ENCODE results near the gene OSBPL5.

The OSBPL5 gene

DNA sequence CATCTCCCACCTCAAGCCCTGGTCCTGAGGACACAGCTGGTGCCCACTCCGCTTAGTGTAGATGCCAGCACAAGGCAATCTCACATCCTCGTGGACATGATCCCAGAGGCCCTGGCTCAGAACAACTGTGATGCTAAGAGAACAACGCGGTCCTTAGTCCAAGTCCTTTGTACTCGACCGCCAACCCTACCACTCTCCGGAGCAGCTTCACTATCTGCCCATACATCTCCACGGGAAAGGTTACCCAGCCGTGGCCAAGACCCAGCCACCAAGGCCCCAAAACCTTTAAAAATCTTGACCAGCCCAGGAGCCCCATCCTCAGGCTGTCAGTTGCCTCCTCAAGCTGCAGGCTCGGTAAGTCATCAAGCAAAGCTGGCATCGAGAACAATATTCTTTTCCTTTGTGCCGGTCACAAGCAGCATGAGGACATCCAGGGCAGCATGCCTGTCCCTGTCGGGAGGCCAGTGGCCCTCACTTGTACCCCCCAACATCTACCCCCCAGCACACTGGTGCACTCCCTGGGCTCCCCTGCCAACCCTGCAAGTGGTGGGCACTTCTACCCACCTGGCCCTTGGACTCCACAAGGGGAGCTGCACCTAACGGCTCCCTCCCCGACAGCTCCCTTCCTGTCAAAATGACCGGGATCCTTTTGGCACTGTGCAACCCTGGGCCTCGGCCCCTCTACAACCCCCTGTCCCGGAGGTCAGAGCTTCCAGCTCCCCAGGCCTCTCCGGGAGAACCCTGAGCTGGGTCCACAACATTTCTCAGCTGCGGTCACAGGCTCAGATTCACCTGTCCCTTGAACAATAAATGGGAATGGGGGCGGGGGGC is 2.5 kb downstream of the OSBPL5 start:
- DNase-seq (ENCODE audit: low read depth in 2 of 2), result no peak

DNA sequence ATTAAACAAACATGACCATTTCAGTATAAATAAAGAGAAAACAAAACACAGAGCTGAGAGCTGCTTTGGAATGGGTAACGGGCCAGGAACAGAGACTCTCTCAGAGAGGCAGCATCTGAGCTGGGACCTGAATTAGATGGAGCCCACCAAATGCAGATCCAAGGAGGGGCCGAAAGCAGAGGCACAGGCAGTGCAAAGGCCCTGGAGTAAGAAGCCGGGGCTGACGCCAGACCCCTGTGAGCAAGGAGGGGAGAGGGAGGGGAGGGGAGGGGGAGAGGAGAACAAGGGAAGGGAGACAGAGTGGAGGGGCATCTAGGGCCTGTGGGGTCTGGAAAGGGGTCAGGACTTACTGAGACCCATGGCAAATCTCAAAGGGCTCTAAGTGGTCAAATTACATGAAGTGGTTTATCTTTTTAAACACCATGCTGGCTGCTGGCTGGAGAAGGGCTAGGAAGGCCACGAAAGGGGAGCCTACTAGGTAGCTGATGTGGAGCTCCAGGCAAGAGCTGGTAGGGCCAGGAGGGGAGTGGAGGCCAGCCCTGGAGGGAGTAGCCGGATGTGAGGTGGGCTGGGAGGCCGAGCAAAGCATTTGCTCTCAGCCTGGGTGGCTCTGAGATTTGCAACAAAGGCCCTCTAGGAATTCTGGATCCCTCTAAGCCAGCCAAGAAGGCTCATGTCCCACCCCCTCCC is 3.2 kb downstream of the OSBPL5 start:
- DNase-seq (ENCODE audit: low read depth in 2 of 2), result no peak

DNA sequence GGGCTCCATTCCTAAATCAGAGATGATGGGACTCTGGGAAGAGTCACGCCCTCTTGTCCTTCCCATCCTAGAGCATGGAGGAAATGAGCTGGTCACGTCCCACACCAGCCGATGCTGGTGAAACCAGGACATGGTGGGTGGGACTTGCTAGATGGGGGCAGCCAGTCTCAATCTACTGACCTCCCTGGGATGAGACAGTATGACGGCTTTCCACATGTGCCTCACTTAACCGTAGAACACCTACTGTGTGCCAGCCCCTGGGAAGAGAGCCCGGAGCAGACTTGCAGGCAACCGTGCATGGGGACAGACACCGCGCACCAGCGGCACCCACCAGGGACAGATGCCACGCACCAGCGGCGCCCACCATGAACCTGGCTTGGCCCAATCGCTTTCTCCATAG is 3.8 kb downstream of the OSBPL5 start:
- no peak for DNase-seq (ENCODE audit: low read depth in 2 of 2)

DNA sequence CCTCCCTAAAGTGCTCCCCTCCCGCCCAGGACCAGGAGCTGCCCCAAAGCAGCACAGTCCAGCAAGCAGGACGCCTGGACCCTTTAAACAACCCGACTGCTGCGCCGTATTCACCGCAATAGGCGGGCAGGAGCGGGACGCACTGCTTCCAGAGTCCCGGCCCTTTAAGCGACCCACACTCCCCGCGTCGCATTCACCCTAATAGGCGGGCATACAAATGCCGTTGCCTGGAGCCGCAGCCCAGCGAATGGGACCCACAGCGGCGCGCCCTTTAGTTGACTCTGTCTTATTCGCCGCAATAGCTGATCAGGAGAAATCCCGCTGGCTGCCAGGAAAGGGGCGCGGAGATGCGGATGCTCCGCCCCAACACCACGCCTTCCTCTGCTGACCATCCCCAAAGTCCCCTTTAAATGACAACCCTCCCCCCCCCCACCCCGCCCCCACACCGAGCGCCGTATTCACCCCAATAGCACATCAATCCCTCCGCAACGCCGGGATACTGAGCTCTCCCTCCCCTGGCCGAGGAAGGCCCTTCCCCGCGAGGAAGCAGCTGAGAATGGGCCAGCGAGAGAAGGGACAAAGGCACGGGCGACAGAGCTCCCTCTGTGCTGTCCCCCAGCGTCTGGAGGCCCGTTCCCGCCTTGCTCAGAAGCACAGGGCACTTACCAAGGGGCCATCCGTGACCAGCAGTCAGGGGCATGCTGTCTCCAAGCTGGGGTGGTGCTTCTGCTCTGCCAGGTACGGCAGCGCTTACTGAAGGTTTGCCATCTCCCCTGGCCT is 4.7 kb downstream of the OSBPL5 start:
- DNase-seq (ENCODE audit: low read depth in 2 of 2), result no peak

DNA sequence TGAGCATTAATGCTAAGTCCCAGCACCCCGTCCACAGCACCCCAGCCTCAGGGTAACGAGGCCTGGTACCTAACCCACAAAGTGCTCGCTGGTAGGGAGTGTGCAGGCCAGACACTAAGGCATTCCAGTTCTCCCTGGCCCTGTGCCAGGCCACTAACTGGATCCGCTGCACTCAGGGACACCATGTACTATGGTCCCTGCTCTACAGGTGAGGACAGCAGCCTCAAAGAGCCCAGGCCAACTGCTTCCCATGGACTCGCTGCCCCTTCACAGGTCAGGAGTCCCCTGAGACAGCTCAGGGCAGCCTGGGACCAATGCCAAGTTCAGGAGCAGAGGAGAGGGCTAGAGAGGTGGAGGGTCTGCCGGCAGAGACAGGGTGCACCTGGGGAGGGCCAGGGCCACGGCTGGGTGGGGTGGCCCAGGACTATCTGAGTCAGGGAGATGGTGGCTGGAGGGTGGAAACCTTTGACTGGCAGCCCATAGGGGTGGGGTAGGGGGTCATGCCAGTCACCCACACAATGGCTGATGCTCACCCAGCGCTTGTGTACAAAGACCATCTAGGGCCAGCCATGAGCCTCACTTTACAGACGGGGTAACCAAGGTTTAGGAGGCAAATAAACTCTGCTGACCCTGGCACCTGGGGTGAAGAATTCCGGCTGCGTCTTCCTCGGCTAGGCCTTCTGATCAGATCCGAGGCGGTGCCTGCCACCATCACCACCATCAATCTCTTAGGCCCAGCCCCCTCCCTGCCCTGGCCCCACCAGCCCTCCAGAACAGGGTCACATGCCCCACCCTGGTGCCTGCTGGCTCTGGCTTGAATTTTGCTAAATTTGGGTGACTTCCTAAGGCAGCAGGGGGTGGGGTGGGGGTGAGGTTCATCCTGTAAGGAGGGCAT is 5.6 kb downstream of the OSBPL5 start:
- DNase-seq (ENCODE audit: low read depth in 2 of 2), result no peak

DNA sequence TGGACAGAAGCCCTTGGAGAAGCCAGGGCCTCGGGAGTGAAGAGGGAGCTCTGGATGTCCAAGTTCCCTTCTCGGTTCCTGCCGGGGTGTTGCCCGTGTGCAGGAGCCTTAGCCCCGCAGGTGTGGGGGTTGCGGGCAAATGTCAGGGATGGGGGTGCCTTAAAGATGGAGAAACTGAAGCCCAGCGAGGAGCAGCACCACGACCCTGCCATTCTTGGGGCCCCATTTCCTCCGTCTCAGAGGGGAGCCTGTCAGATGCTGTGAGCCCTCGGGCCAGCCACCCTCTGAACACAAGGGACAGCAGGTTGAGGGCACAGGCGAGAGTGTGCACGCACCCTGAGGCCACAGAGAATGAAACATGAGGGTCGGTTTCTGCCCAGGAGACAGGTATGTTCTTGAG is 6.3 kb downstream of the OSBPL5 start:
- no peak for DNase-seq (ENCODE audit: low read depth in 2 of 2)

DNA sequence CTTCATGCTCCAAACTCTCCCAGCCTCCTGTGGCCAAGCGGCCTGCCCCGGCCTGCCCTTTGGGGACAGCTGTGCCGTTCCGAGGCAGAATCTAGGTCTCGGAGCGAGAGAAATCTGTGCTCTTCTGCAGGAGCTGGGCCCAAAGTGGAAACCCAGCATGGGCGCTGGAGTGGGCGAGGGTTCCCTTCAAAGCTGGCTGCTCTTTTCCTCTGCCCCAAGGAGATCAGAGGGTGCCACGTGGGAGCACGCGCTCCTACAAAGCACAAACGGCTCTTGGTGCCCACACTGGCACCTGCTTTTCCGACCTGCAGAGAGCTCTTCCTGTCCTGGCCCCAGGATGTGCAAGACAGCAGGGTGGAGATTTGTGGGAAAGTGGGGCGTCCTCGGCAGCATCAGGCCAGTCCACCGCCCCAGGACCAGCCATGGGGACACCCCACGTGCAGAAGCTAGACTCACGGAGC is 6.9 kb downstream of the OSBPL5 start:
- no peak for DNase-seq (ENCODE audit: low read depth in 2 of 2)

DNA sequence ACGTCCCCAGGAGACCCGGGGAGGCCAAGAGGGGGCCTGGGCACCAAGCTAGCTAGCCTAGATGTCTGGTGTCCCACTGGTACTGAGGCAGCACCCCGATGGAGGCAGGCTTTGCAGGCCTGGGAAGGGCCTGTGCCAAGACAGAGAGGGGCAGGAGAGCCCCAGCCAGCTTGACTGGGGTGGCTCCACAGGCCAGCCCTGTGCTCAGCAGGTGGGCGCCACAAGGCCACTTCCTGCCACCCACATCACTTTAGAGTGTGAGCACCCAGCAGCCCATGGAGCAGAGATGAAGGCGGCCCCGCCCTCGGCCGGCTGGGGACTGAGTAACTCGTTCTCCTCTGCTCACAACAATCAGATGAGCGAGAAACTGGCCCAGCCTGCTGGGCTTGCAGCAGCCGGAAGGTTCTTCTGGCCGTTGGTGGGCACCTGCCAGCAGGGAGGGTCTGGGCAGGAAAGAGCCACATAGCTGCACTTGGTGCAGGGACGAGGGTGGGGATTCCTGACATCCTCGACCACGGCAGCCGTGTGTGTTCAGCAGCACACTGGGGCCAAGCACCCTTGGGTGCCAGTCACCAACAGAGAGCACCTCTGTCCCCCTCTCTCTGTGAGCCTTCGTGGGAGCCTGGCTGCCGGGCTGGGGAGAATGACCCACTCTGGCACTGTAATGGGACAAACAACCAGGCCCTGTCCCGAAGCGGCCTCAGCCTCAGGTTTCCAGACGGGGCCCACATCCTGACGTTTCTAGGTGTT is 7.6 kb downstream of the OSBPL5 start:
- no peak for DNase-seq (ENCODE audit: low read depth in 2 of 2)

DNA sequence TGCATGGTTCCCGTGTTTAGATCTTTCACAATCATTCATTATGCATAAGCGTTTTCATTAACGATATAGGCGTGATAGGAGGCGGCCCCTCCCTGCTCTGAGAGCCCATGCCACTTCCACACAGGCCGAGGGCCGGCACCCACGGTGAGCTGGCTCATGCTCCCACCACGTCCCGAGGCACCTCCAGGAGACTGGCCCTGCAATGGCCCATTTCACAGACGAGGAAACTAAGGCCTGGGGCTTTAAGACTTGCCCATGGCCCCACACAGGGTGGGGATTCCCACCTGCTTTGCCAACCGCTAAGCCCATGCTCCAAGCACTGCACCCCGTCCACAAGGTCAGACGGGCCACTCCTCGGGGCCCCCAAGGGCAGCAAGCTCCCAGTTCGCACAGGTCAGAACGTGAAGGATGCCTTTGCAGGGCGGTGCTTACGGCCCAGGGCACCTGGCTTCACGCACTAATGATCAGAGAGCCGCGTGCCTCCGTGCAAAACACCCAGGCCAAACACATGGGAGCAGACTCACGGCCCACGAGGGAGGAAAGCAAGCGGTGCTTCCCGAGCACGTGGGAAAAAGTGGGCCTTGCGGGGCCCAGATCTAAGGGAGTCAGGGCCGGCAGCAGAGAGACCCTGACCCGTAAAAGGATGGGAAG is 8.3 kb downstream of the OSBPL5 start:
- no peak for DNase-seq (ENCODE audit: low read depth in 2 of 2)

DNA sequence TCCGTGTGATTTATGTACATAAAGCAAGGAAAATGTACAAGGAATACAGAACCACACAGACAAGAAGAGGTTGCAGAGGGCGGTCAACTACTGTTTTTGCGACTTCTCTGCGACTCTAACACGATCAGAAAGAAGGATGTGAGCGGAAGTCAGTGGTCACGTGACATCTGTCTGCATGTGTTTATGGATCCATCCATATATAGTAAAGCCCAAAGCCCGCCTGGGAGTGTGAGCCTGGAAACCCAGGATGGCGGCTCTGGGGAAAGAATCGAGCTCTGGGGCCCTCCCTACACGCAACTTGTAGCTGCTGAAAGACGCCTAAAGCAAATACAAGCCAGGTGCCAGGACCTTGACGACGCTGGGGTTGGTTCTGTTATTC is 8.8 kb downstream of the OSBPL5 start:
- no peak for DNase-seq (ENCODE audit: low read depth in 2 of 2)

DNA sequence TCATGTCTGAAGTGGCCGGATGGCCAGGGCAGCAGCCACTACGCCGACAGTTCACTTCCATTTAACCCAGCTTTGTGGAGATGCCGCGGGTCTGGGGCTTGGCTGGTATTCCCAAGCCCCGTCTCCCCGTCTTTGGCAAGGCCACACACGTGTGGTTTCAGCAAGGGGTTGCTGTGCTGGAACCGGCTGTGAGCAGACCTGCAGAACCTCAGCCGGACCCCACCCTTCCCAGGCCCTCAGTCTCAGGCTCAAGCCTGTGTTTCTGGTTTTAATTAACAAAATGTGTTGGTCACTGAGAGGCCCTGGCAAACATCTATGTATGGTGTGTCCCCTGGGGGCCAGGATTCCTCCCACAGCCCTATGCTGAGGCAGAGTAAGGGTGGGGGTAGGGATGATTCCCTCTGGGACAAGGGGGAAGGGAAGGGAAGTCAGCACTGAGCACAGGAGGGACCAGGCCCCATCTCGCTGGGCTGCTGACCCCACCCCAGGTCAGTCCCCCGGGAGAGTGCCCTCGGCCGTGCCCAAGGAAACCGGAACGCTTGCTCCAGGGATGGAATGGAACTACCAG is 9.3 kb downstream of the OSBPL5 start:
- no peak for DNase-seq (ENCODE audit: low read depth in 2 of 2)

DNA sequence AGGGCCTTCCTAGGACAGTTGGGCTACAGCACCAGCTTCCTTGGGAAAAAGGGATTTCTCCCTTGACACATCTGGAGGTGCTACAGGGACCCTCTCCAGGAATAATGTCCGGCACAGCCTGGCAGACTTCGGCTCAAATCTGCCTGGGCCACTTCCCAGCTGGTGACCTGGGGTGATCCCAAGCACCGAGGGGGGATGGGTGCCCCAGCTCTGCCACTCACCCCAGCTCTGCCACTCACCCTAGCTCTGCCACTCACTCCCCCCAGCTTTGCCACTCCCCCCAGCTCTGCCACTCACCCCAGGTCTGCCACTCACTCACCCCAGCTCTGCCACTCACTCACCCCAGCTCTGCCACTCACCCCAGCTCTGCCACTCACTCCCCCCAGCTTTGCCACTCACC is 9.9 kb downstream of the OSBPL5 start:
- no peak for DNase-seq (ENCODE audit: low read depth in 2 of 2)

DNA sequence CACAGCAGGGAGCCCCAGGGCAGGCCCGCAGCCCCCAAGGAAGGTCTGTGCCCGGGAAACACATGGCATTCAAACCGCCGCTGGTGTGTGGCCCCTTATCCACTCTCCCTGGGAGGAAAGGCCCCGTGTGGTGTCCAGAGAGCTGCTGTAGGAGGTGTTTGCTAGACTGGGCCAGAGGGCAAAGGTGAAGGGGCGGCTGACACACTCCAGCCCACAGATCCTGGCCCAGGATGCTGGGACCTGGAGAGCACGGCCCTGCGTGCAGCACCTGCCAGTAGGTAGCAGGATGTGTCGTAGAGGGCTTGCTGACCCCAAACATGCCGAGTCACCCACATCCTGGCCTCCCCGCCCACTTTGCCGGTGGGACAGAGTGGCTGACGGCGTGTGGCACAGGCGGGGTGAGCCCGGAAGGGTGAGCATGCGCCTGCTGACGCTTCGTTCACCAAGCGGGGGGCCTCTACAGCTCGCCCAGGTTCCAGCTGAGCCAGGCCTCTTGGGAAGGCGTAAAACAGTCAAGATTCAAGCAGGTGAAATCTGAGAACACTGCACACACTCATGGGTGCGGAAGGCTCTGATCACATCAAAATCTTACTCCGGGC is 11.0 kb downstream of the OSBPL5 start:
- DNase-seq (ENCODE audit: low read depth in 2 of 2), result no peak

DNA sequence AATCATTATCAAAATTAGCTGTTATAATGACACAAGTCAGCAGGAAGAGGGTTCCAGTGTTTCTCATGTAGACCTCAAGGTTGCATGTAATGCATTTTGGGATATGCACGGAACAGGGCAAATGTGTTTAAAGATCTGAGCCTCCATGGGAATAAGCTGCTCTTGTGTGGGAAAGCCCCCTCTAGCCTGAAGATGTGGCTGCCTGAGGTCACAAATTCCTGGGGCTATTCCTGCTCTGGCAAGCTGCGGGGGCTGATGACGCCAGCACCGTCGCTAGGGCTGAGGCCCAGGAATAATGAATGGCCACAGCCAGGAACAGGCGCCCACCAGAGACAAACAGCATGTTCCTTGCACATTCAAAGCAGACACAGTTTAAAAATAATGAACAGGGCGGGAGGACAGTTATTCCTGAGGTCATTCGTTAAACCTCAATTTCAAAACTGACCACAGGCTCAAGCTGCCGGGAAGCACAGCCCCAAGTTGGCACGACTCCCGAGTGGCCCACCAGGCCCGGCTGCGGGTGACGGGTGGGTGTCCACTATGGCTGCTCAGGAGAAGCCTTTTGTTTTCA is 11.7 kb downstream of the OSBPL5 start:
- no peak for DNase-seq (ENCODE audit: low read depth in 2 of 2)

DNA sequence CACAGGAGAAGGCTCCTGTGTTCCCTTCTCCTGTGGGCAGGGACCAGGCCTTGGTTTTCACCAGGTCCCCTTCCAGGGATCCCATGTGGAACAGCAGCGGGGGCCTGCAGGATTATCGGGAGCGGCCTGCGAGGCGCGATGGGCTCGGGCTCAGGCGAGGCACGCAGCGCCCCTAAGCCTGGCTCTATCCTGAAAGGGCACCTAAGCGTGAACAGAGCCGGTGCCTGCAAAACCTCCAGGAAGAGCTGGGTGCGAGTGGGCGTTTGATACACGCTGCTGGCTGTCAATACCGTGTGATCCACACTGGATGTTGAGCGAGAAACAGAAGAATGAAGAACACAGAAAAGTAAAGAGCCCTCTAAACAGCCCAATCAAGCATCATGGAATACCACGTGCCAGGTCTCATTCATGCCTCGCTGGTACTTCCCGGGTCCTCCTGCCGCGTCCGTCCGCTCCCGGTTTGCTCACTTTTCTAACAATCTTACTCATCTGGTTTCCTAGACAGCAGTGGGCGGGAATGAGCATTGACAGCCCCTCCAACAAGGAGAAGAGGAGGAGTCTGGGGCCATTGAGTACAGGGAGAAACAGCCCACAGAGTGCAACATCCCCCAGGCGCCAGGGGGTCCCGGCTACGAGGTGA is 12.5 kb downstream of the OSBPL5 start:
- no peak for DNase-seq (ENCODE audit: low read depth in 2 of 2)

DNA sequence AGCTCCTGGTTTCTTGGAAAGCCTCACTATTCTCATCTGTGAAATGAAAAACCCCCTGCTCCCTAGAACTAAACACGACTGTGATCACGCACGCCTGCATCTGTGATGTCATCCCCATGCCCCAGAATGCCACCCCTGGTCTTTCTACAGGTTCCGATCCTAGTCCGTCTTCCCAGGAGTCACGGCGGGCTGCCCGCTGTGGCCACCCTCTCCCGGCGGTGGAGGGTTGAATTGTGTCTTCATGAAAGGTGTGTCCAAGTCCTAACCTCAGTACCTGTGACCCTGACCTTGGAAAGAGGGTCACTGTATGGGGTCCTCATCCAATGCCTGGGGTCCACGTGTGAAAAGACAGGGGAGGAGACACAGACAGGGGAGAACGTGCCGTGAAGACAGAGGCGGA is 14.4 kb downstream of the OSBPL5 start:
- no peak for DNase-seq (ENCODE audit: low read depth in 2 of 2)

DNA sequence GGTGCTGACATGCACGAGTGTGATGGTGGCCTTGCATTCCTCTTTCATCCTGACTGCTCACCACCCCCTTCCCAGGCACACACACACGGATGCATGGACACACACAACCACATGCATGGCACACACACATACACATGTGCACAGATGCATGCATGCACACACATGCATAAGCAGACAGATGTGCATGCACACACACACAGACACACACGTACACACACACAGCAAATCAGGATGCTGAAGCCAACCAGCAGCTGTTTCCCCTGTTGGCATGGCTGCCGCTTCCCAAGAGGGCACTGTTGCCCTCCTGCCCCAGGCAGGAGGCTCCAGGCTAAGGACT is 15.3 kb downstream of the OSBPL5 start:
- DNase-seq (ENCODE audit: low read depth in 2 of 2), result no peak

DNA sequence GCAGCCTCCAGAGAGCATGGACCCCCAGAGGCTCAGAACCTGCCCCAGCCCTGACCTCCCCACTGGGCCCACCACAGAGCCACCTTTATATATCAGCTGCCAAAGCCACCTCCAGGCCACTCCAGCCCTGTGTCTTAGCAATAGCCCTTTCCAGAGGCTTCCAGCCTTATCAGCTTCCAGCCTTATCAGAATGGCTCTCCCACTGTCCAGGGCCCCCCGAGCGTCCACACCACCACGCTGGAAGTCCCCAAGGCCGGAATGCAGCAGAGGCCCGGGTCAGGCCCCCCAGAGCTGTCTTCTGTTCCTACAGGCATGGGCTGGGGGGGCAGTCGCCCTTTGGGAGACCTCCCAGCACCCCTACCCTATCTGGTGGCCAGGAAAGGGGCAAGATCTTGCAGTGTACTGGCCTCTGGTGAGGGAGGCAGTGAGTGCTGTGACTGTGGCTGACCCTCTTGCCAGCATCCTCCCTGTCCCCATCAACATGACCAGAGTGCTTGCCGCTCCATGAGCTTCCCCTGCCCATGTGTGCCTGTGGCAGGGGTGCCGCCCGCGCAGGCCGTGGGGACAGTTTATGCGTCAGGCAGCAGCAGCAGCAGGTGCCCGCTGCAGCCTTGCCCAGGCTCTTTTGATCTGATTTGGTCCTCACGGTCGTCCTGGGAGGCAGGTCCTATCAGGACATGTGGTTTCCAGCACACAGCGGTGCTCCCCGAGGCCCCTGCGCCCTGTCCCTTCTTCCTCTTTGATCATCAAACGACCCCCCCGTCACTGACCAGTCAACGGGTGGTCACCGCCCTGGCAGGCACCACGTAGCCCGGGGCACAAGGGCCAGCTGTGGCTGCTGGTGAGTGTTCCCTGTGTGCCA is 15.9 kb downstream of the OSBPL5 start:
- no peak for DNase-seq (ENCODE audit: low read depth in 2 of 2)
